ENCODE results near the gene GJA8. TPM values are rescaled to one million over a fixed set of nuclear protein-coding genes. Genes with fewer than 3 reads are reported as not detected.
"Not testable (repeated sequence)": the region's sequence is repeated elsewhere in the genome, so short reads cannot be mapped to it uniquely, and the experiment has no call there.

GJA8 gene
- not detected in 3 replicates for total RNA-seq

- H3K36me3 Mint-ChIP-seq = no peaks in the 10 kb centered on the region
- H3K4me3 Mint-ChIP-seq = no peak within 1 kb of the TSS
- H3K27me3 Mint-ChIP-seq (ENCODE audit: low read depth) = peaks cover 12% of the 10 kb centered on the region
- H3K9me3 Mint-ChIP-seq = no peaks in the 10 kb centered on the region
- no peak within 1 kb of the TSS for H3K27ac Mint-ChIP-seq
- DNase-seq (ENCODE audit: low spot score in 2 of 2, unreplicated experiment in 2 of 2) = no peak
- peaks cover 4% of the 10 kb centered on the region for H3K4me1 Mint-ChIP-seq
- no peak for TF ChIP-seq CTCF (IDR thresholded peaks at IDR 0.05; ENCODE audit: unreplicated experiment)
These were observed at the start of gene GJA8 for GRCh38 chr1:147902253-147902845. Gene GJA8 (plus strand): TSS chr1:147902795. CDS start chr1:147907956, 5,161 bp downstream.

GRCh38 chr1:147853391-147853790, 49.2 kb upstream of the GJA8 start:
- H3K4me3 Mint-ChIP-seq = no peak overlapping the region
- no peak for DNase-seq (ENCODE audit: low spot score in 2 of 2, unreplicated experiment in 2 of 2)

GRCh38 chr1:147854989-147855388, 47.6 kb upstream of the GJA8 start:
- H3K9me3 Mint-ChIP-seq = peaks cover 11% of the 10 kb centered on the region
- not testable (repeated sequence) for H3K36me3 Mint-ChIP-seq; H3K4me3 Mint-ChIP-seq; H3K27me3 Mint-ChIP-seq (ENCODE audit: low read depth); H3K4me1 Mint-ChIP-seq; DNase-seq (ENCODE audit: low spot score in 2 of 2, unreplicated experiment in 2 of 2); H3K27ac Mint-ChIP-seq

More at GRCh38 chr1:147853391-147853790, 49.2 kb upstream of the GJA8 start:
- H3K27me3 Mint-ChIP-seq (ENCODE audit: low read depth) = peaks cover 5% of the 10 kb centered on the region
- H3K36me3 Mint-ChIP-seq = no peaks in the 10 kb centered on the region
- no peak for TF ChIP-seq CTCF (IDR thresholded peaks at IDR 0.05; ENCODE audit: unreplicated experiment)
- peaks cover 6% of the 10 kb centered on the region for H3K4me1 Mint-ChIP-seq
- H3K9me3 Mint-ChIP-seq = peaks cover 7% of the 10 kb centered on the region
- peak overlapping the region; percentile 70 for H3K27ac Mint-ChIP-seq

GRCh38 chr1:147855996-147856395, 46.6 kb upstream of the GJA8 start:
- H3K27ac Mint-ChIP-seq; H3K36me3 Mint-ChIP-seq; H3K4me3 Mint-ChIP-seq; DNase-seq (ENCODE audit: low spot score in 2 of 2, unreplicated experiment in 2 of 2); H3K27me3 Mint-ChIP-seq (ENCODE audit: low read depth); H3K4me1 Mint-ChIP-seq: not testable (repeated sequence)
- H3K9me3 Mint-ChIP-seq = peaks cover 11% of the 10 kb centered on the region

- not testable (repeated sequence) for H3K27ac Mint-ChIP-seq; DNase-seq (ENCODE audit: low spot score in 2 of 2, unreplicated experiment in 2 of 2); H3K9me3 Mint-ChIP-seq; H3K36me3 Mint-ChIP-seq; H3K4me3 Mint-ChIP-seq; H3K4me1 Mint-ChIP-seq
- peaks cover 17% of the 10 kb centered on the region for H3K27me3 Mint-ChIP-seq (ENCODE audit: low read depth)
These were observed 35.4 kb upstream of the GJA8 start for GRCh38 chr1:147867204-147867603.

GRCh38 chr1:147878022-147878421, 24.6 kb upstream of the GJA8 start:
- no peaks in the 10 kb centered on the region for H3K36me3 Mint-ChIP-seq
- H3K27ac Mint-ChIP-seq = no peak overlapping the region
- peaks cover 10% of the 10 kb centered on the region for H3K9me3 Mint-ChIP-seq
- peaks cover 6% of the 10 kb centered on the region for H3K27me3 Mint-ChIP-seq (ENCODE audit: low read depth)
- DNase-seq (ENCODE audit: low spot score in 2 of 2, unreplicated experiment in 2 of 2) = no peak
- H3K4me1 Mint-ChIP-seq = no peaks in the 10 kb centered on the region
- no peak for TF ChIP-seq CTCF (IDR thresholded peaks at IDR 0.05; ENCODE audit: unreplicated experiment)
- no peak overlapping the region for H3K4me3 Mint-ChIP-seq

- H3K36me3 Mint-ChIP-seq = no peaks in the 10 kb centered on the region
- TF ChIP-seq CTCF (IDR thresholded peaks at IDR 0.05; ENCODE audit: unreplicated experiment) = no peak
- H3K4me1 Mint-ChIP-seq = no peaks in the 10 kb centered on the region
- H3K27ac Mint-ChIP-seq = no peak overlapping the region
- H3K4me3 Mint-ChIP-seq = no peak overlapping the region
- DNase-seq (ENCODE audit: low spot score in 2 of 2, unreplicated experiment in 2 of 2) = no peak
- peaks cover 10% of the 10 kb centered on the region for H3K9me3 Mint-ChIP-seq
- peaks cover 6% of the 10 kb centered on the region for H3K27me3 Mint-ChIP-seq (ENCODE audit: low read depth)
These were observed 22.7 kb upstream of the GJA8 start for GRCh38 chr1:147879911-147880310.
